COLO829 (cell line): ENCODE results near the gene ANKRD53.

Experiments
- DNase-seq: peaks from one replicate; pipeline ENCODE4 v3.0.0; 2012; ENCODE audit warnings: low spot score

Gene ANKRD53

DNA sequence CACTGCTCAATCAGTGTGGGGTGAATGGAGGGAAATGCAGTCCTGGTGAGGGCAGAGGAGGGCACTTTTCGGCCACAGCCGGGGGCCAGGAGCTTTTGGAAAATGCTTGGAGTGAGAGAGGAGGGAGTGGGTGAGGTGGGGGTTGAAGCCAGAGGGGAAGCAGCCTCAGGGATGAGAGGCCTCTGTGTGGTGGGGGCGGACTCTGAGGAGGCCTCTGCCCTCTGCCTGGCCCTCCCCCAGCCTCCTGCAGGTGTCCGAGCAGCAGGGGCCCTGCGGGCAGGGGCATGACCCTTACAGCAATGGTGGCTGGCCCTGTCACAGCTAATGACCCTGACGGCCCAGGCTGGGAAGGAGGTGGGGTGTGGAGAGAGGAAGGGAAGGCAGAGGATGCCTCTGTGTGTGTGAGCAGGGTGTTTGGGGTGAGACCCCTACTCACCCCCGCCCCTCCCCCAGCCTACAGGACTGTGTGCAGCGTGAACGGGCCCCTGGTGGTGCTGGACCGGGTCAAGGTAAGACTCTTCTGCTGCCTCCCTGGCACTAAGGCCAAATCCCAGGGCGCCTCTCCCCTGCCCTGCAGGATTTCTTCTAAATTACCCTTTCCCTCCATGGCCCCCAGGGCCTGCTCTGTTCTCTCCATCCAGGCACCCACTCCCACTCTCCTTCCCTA is 35.1 kb upstream of the ANKRD53 start:
- no peak for DNase-seq

DNA sequence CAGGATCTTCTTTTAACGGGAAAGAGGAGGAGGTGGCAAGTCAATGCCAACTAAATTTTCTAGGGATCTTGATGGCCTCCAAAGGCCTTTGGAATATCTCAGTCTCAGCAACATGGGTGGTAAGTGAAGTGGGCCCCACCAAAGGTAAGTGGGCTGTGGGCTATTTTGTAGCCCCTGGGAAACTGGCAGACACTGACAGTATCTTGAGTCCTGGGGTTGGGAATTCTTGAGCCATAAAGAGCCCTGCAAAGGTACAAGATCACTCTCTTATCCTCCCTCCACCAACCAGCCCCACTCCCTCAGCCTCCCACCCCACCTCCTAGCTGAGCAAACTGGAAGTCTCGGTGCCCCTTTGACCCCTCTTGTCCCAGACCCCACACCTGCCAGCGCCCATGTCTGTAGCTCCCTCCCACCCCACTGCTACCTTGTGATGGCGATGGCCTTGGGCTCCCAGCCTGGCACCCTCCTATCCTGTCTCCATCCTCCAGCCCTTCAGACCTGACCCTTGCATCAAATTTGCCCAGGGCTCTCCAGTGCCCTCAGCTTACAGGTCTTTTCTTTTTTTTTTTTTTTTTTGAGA is 34.2 kb upstream of the ANKRD53 start:
- no peak for DNase-seq

DNA sequence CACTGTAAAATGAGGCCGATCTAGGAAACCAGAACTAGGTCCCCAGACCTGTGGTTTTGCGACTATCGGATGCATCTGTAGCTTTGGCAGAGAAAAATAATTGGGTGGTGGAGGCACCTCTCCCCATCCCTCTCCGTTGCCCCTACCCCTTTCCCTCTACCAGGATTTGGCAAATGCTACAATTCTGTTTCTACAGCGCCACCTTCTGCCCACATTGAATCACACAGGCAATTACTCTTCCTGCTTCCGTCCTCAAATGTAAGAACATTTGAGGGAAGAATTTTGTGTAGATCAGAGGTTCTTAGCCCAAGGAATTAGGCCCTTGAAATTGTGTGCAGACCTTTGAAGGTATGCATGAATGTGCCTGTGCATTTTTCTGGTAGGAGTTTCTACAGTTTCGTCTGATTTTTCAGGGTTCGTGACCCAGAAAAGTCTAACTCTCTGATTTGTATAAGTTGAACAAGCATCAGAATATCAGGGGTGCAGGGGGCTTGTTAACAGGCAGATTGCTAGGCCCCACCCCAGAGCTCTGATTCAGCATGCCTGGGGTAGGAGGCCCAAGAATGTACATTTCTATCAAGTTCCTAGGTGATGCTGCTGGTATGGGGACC is 31.5 kb upstream of the ANKRD53 start:
- peak; percentile 37 for DNase-seq

DNA sequence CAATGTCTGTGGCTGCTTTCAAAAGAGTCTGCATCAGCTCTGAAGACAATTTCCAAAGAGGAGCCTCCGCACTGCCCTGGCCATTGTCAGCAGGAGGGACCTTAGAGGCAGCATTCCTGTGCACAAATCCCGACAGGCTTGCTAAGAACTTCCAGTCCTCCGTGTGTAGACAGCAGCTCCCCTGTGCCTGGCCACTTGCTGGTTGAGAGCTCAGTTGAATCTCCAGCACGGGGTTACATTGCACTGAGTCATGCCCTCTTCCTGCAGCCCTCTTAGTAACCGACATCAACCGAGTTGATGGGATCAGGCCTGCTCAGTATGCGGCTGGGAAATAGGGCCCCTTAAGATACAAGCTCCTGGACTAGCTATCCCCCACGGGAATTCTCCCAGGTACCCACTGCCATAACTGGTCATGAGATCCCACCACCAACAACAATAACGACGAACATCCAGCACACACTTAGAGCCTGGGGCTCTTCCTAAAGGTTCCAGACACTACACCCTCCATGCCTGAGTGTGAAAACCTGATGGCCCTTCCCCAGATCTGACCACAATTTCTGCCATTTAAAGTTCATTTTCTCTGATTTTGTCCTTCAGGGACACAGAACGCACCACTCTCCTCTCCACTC is 30.8 kb upstream of the ANKRD53 start:
- DNase-seq, result peak; percentile 21

DNA sequence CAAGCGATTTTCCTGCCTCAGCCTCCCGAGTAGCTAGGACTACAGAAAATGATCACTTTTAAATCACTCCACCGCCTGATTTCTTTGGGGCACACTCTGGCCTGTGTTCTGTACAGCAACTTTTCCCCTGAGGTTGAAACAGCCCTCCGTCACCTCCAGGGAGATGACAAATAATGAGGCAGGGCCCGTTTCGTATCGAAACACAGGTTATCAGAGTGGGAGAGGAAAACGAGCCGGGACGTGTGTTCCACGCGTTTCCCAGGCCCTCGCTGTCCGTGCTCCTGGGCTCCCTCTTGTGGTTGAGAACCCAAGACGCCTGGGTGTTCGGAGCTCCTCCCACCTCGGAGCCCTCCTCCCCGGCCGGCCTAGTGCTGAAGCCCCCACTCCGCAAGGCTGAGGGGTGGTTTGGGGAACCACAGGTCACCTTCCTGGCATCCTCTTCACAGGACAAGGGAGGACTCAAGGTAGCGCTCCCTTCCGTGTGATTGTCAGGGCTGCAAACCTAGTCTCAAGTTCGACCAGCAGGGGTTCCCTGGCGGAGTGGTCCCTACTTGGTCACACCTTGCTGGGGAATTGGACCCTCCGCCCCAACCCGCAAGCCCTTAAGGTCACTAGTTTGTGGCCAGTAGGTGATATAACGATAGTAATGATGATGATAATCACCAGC is 30.0 kb upstream of the ANKRD53 start:
- DNase-seq, result peak; percentile 78

DNA sequence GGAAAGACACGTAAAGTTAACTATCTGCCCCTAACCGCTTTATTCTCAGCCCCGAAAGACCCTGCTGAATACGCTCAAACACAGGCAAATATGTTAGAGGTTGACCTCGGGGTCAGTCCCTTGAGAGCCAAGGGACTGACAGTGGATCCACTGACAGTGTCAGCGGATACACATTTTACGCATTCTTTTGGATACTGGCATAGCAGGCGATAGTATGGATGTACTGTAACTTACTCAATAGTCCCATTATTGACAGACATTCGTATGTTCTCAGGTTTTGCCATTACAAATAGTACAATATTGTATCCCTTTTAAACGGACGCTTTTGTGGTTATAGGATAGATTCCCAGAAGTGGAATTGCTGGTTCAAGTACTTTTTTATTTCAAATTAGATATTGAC is 29.3 kb upstream of the ANKRD53 start:
- DNase-seq, result peak; percentile 54

DNA sequence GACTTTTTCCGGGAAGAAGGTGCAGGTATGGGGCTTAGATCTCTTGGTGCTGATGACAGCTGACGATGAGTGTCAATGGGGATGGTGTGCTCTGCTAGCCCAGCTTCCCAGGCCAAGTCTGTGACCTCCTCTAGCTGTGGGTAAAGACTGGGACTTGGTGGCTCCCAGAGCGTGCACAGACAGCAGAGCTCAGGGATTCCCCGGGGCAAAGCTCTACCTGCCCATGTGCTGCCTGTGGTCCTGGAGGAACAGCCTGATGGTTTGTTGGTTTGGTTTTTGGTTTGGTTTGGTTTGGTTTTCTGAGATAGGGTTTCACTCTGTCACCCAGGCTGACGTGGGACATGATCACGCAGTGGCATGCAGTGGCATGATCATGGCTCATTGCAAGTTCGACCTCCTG is 23.5 kb upstream of the ANKRD53 start:
- no peak for DNase-seq

DNA sequence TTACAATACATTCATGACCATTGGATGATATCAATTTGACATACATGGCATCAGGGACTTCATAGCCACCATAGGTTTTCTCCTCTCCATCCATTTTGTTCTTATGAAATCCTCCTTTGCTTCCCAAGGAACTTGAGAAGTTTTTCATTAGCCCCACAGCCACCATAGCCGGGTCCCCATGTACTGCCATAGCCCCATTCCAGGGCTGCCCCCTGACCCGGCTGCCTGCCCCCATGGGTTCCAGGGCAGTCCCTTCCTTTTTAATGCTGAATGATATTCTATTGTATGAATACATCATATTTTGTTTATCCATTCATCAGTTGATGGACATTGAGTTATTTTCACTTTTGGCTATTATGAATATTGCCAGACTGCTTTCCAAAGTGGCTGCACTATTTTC is 22.3 kb upstream of the ANKRD53 start:
- no peak for DNase-seq

DNA sequence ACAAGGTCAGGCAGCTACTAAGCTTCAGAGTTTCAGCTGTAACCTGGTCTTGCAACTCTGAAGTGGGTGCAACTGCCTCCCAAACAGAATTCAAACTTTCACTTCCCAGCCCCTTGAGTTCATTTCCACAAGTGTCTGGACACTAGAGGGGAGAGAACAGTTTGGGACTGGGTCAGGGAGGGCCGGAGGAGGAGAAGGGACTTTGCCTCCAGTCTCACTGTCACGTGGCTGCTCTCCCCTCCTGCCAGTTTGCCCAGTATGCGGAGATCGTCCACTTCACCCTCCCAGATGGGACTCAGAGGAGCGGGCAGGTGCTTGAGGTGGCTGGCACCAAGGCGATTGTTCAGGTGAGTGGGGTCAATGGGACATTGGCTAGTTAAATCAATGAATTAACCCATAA is 20.6 kb upstream of the ANKRD53 start:
- DNase-seq, result no peak

DNA sequence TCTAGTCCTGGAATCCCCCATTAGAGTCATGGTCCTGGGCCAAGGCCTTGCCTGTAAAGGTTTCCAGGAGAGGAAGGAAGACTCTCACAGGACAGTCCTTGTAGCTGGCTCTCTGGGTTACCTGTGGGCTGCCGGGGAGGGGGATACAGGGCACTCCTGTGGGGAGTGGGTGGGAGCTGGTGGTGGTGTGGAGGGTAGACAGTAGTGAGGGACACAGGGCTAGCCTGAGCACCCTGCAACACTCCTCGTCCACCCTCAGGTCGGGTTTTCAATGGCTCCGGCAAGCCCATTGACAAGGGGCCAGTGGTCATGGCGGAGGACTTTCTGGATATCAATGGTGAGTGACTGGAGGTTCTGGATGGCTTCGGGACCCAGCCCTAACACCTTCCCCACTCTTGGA is 19.7 kb upstream of the ANKRD53 start:
- no peak for DNase-seq

DNA sequence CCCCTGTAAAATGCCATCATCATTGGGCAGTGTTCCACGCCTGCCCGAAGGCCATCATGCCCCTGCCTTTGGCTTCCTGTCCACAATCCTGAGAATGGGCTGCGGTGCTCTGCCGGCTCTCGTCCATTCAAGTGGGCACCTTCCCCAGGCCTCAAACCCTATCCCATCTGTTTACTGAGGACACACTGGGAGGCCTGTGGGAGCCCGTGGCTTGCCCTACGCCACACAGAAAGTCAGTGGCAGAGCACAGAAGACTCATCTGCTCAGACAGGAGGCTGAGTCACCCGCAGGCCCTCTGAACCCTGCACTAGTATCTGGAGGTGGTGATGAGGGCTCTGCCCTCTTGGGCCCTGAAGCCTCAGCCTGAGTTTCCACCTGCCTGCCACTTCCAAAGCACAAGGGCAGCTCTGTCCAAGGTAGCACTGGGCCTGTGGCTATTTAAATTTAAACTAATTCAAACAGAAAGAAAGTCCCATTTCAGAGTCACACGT is 19.1 kb upstream of the ANKRD53 start:
- DNase-seq, result no peak

DNA sequence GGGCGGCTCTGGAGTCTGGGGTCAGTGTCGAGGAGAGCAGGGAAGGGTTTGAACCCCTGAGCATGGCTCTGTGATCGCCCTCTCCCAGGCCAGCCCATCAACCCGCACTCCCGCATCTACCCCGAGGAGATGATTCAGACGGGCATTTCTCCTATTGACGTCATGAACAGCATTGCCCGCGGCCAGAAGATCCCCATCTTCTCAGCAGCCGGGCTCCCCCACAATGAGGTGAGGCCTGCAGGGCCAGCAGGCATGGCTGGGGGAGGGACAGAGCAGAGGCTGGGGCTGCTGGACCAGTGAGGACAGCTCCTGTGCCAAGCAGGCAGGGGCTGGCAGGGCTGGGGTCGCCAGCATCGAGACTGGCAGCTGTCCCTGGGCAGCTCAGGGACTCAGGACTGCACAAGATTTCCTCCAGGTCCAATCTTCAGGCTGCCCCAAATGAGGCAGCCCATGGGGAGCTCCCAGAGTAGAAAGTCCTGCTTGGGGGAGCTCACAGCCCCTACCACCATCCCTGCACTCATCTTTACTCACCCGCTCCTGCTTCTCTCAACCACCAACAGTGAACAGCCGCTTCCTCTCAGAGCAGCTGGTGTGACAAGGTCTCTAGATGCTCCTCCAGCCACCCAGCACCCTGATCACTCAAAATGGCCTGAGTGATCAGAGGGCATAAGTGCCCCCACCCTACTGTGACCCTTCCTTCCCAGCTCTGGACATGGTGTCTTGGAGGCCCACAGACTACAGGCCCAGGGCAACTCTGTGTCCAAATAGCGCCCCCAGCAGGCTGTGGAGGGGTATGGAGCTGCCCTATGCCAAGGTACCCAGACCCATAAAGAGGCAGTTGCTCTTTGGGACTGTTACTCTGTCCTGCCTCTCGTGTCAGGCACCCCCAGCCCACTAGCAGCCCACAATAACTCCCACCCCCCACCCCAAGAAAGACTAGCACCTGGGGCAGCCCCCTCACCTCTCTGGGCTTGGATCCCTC is 18.3 kb upstream of the ANKRD53 start:
- no peak for DNase-seq

DNA sequence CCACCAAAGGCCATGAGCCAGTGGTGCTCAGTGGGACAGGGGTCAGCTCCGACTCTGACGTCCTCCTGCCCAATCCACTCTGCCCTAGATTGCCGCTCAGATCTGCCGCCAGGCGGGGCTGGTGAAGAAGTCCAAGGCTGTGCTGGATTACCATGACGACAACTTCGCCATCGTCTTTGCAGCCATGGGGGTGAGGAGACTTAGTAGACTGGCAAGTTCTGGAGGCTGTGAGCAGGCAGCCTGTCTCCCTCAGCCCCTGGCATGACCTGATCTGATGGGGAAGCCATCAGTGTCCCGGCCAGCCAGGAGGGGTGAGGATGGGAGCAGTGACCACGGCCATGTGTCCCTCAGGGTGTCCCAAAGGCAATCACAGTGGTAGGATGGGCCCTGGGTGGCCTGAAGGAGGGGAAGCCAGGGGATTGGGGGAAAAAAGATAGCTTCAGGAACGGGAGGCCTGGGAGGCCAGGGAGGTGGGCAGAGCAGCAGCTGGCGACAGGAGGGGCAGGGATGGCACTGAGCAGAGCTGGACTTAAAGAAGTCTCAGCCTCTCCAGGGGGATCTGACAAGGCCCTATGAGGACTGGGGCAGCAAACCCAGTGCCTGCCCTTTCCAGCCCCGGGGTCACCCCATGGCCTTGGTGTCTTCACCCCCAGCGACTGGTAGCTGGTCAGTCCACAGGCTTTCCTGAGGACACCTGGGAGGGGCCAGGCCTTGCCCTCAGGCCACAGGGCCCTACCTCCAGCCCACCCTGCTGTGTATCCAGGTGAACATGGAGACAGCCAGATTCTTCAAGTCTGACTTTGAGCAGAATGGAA is 17.4 kb upstream of the ANKRD53 start:
- DNase-seq, result no peak

DNA sequence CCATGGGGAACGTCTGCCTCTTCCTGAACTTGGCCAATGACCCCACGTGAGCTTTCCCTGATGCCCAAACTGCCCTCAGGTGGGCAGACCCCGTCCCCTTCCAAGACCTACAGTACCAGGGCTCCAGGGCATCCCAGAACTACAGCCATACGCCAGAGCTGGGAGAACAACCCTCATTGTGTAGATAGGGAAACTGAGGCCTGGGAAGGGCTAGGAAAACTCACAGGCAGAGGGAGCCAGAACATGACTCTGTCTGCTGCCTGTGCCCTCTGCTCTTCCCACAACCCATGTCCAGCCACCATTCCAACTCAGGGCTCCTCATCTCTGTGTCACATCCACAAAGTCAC is 16.8 kb upstream of the ANKRD53 start:
- no peak for DNase-seq

DNA sequence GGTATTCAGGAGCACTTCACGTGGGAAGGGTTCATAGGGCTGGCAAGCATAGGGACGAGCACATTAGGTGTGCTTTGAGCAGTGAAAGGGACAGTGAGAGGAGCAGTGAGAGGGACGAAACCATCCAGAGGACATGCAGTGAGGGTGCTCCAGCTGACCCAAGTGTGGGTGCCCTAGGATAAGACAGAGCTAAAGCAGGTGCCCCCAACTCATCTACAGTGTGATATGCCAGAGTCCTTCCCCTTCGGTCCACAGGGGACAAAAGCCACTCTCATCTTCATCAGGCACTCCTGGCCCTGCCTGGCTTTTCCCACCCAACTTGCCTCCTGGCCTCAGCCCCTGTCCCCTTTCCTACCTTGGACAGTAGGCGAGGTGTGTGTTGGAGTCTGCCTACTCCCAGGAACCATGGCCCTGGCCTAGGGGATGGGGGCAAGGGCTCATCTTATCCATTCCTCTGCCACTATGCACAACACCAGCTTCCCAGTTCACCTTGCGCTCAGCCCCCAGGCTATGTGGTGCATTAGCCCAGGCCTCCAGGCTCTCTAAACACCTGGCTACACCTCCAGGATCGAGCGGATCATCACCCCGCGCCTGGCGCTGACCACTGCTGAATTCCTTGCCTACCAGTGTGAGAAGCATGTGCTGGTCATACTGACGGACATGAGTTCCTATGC is 16.1 kb upstream of the ANKRD53 start:
- DNase-seq, result no peak

DNA sequence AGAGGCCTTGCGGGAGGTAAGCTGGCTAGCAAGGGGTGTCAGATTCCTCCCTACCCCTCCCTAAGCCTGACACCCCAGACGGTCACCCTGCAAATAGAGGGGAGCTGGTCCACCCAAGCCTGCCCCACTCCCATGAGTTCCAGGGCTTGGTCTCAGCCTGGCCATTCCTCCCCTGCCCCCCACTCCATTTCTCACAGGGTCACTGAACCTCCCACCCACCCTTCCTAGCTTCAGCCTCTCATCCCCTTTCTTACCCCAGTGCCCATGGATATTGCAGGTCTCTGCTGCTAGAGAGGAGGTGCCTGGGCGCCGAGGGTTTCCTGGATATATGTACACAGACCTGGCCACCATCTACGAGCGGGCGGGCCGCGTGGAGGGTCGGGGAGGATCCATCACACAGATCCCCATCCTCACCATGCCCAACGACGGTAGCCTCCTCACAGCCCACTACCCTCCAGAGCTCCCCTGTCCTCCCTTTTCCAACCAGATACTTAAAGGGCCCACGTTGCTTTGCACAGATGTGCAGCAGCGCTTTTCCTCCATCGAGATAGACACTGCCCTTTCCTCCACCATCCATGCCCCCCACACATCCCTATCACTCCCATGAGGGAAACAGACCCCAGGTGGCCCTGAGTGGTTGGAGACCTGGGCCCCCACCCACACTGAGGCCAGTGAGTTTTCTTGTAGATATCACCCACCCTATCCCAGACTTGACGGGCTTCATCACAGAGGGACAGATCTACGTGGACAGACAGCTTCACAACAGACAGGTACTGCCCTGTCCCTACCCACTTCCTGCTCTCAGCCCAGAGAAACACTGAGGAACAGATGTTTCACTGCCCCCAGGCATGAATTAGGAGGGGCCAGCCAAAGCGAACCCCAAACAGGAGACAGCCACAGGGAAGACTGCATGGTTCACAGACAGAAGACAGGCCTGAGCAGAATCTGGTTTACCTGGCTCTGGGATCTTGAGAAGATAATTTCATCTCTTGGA is 15.2 kb upstream of the ANKRD53 start:
- DNase-seq, result no peak

DNA sequence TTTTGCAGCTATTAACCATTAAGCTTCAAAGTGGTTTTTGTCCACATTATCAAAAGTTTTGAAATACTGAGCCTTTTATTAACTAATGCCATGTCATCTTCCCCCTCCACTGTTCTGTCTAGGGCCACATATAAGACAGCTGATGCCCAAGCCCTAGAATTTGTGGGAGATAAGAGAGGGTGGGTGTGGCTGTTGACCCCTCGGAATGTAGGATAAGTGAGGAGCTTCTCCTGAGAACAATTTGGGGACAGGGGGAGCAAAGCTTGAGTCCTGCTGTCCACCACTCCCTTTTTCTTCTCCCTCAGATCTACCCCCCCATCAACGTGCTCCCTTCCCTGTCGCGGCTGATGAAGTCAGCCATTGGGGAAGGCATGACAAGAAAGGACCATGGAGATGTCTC is 14.3 kb upstream of the ANKRD53 start:
- DNase-seq, result no peak

DNA sequence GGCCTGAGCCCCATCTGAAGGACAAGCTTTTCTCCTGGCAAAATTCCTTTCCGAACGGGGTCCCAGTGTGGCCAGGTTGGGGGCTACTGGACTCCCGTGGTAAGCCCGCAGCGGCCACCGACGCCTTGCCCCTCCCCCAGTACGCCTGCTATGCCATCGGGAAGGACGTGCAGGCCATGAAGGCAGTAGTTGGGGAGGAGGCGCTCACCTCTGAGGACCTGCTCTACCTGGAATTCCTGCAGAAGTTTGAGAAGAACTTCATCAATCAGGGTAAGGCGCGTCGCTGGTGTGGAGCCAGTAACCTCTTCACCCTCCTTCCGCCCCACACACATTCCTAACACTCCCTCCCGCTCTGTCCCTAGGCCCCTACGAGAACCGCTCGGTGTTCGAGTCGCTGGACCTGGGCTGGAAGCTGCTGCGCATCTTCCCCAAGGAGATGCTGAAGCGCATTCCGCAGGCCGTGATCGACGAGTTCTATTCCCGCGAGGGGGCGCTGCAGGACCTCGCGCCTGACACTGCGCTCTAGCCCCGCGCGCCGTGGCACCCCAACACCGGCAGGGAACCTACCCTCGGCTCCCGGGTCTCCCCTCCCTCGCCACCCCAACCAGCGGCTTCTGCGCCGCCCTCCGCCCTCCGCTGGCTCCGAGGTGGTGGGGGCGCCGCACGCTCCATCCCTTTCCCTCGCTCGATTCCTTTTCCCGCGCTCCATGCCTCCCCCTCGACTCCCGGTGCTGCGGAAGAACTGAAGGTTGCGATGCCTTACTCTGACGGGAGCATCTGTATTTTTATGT is 13.6 kb upstream of the ANKRD53 start:
- DNase-seq, result no peak
